ENCODE data around the gene AADACL4. TPM values are rescaled to one million over a fixed set of nuclear protein-coding genes. Genes with fewer than 3 reads are reported as not detected.

Gene AADACL4
- total and polyA plus RNA-seq, 2 experiments from 2014 or later, result not detected

DNA sequence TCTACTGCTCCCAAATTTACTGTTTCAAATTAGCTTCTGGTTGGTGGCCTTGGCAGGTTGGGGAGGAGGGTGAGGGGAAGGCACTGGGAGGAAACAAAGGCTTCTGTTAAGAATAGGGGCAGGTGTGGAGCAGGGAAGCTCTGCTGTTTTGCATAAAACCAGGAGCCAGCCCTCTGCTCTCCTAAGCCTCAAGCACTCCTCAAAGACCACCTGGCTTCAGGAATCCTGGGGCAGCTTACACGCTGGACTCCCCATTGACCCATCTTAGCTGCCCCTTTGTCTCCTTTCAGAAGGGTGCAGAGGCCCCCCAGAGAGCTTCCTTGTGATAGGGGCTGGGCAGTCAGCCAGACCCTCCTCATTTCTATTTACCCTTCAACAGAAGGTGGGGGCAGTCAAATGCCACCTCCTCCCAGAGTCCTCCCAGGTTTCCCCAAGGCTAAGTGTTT is 14.4 kb upstream of the AADACL4 start:
- Mint-ChIP-seq H3K4me1 (peaks cover 25% of the 10 kb centered on the region), H3K27me3 (ENCODE audit: insufficient read depth, low read depth, poor library complexity) (peaks cover 10% of the 10 kb centered on the region), H3K9me3 (peaks cover 24% of the 10 kb centered on the region), H3K4me3 (no peak overlapping the region), H3K27ac (peak overlapping the region; percentile 81; the same call in 1 of the 2 replicates), H3K36me3 (ENCODE audit: low read depth) (peaks cover 10% of the 10 kb centered on the region)
- H2AFZ ChIP-seq, result no peak overlapping the region
- no peaks in the 10 kb centered on the region for H3K27me3 ChIP-seq (ENCODE audit: insufficient read depth)
- TF ChIP-seq CREB1 (CRISPR knock-in tag; IDR thresholded peaks at IDR 0.05; ENCODE audit: low read depth) (no peak), ZNF331 (CRISPR knock-in tag; IDR thresholded peaks at IDR 0.05; ENCODE audit: low read depth) (no peak), ZNF114 (CRISPR knock-in tag; IDR thresholded peaks at IDR 0.05) (no peak; the same call in 1 of the 2 replicates), EZH2phosphoT487 (IDR thresholded peaks at IDR 0.05; ENCODE audit: unreplicated experiment) (no peak), POLR2AphosphoS5 (IDR thresholded peaks at IDR 0.05; ENCODE audit: low read depth) (0 out of 2 replicates have a peak, but pooled peaks have one; percentile 6), JUNB (IDR thresholded peaks at IDR 0.05; ENCODE audit: unreplicated experiment) (no peak), NANOG (IDR thresholded peaks at IDR 0.05; ENCODE audit: borderline replicate concordance) (peak; percentile 43; the same call in 1 of the 2 replicates), EZH2 (IDR thresholded peaks at IDR 0.05; ENCODE audit: low read depth, unreplicated experiment) (no peak), STAT1 (IDR thresholded peaks at IDR 0.05; ENCODE audit: unreplicated experiment) (no peak)
- TF ChIP-seq, protein P1, sequence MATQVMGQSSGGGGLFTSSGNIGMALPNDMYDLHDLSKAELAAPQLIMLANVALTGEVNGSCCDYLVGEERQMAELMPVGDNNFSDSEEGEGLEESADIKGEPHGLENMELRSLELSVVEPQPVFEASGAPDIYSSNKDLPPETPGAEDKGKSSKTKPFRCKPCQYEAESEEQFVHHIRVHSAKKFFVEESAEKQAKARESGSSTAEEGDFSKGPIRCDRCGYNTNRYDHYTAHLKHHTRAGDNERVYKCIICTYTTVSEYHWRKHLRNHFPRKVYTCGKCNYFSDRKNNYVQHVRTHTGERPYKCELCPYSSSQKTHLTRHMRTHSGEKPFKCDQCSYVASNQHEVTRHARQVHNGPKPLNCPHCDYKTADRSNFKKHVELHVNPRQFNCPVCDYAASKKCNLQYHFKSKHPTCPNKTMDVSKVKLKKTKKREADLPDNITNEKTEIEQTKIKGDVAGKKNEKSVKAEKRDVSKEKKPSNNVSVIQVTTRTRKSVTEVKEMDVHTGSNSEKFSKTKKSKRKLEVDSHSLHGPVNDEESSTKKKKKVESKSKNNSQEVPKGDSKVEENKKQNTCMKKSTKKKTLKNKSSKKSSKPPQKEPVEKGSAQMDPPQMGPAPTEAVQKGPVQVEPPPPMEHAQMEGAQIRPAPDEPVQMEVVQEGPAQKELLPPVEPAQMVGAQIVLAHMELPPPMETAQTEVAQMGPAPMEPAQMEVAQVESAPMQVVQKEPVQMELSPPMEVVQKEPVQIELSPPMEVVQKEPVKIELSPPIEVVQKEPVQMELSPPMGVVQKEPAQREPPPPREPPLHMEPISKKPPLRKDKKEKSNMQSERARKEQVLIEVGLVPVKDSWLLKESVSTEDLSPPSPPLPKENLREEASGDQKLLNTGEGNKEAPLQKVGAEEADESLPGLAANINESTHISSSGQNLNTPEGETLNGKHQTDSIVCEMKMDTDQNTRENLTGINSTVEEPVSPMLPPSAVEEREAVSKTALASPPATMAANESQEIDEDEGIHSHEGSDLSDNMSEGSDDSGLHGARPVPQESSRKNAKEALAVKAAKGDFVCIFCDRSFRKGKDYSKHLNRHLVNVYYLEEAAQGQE (IDR thresholded peaks at IDR 0.05; ENCODE audit: unreplicated experiment), result no peak
- TF ChIP-seq, protein P2, sequence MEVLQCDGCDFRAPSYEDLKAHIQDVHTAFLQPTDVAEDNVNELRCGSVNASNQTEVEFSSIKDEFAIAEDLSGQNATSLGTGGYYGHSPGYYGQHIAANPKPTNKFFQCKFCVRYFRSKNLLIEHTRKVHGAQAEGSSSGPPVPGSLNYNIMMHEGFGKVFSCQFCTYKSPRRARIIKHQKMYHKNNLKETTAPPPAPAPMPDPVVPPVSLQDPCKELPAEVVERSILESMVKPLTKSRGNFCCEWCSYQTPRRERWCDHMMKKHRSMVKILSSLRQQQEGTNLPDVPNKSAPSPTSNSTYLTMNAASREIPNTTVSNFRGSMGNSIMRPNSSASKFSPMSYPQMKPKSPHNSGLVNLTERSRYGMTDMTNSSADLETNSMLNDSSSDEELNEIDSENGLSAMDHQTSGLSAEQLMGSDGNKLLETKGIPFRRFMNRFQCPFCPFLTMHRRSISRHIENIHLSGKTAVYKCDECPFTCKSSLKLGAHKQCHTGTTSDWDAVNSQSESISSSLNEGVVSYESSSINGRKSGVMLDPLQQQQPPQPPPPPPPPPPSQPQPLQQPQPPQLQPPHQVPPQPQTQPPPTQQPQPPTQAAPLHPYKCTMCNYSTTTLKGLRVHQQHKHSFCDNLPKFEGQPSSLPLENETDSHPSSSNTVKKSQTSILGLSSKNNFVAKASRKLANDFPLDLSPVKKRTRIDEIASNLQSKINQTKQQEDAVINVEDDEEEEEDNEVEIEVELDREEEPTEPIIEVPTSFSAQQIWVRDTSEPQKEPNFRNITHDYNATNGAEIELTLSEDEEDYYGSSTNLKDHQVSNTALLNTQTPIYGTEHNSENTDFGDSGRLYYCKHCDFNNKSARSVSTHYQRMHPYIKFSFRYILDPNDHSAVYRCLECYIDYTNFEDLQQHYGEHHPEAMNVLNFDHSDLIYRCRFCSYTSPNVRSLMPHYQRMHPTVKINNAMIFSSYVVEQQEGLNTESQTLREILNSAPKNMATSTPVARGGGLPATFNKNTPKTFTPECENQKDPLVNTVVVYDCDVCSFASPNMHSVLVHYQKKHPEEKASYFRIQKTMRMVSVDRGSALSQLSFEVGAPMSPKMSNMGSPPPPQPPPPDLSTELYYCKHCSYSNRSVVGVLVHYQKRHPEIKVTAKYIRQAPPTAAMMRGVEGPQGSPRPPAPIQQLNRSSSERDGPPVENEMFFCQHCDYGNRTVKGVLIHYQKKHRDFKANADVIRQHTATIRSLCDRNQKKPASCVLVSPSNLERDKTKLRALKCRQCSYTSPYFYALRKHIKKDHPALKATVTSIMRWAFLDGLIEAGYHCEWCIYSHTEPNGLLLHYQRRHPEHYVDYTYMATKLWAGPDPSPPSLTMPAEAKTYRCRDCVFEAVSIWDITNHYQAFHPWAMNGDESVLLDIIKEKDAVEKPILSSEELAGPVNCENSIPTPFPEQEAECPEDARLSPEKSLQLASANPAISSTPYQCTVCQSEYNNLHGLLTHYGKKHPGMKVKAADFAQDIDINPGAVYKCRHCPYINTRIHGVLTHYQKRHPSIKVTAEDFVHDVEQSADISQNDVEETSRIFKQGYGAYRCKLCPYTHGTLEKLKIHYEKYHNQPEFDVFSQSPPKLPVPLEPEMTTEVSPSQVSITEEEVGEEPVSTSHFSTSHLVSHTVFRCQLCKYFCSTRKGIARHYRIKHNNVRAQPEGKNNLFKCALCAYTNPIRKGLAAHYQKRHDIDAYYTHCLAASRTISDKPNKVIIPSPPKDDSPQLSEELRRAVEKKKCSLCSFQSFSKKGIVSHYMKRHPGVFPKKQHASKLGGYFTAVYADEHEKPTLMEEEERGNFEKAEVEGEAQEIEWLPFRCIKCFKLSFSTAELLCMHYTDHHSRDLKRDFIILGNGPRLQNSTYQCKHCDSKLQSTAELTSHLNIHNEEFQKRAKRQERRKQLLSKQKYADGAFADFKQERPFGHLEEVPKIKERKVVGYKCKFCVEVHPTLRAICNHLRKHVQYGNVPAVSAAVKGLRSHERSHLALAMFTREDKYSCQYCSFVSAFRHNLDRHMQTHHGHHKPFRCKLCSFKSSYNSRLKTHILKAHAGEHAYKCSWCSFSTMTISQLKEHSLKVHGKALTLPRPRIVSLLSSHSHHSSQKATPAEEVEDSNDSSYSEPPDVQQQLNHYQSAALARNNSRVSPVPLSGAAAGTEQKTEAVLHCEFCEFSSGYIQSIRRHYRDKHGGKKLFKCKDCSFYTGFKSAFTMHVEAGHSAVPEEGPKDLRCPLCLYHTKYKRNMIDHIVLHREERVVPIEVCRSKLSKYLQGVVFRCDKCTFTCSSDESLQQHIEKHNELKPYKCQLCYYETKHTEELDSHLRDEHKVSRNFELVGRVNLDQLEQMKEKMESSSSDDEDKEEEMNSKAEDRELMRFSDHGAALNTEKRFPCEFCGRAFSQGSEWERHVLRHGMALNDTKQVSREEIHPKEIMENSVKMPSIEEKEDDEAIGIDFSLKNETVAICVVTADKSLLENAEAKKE (CRISPR knock-in tag; IDR thresholded peaks at IDR 0.05), result peak; percentile 73
- TF ChIP-seq, protein P3, sequence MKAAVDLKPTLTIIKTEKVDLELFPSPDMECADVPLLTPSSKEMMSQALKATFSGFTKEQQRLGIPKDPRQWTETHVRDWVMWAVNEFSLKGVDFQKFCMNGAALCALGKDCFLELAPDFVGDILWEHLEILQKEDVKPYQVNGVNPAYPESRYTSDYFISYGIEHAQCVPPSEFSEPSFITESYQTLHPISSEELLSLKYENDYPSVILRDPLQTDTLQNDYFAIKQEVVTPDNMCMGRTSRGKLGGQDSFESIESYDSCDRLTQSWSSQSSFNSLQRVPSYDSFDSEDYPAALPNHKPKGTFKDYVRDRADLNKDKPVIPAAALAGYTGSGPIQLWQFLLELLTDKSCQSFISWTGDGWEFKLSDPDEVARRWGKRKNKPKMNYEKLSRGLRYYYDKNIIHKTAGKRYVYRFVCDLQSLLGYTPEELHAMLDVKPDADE (IDR thresholded peaks at IDR 0.05), result no peak
- TF ChIP-seq, protein P4, sequence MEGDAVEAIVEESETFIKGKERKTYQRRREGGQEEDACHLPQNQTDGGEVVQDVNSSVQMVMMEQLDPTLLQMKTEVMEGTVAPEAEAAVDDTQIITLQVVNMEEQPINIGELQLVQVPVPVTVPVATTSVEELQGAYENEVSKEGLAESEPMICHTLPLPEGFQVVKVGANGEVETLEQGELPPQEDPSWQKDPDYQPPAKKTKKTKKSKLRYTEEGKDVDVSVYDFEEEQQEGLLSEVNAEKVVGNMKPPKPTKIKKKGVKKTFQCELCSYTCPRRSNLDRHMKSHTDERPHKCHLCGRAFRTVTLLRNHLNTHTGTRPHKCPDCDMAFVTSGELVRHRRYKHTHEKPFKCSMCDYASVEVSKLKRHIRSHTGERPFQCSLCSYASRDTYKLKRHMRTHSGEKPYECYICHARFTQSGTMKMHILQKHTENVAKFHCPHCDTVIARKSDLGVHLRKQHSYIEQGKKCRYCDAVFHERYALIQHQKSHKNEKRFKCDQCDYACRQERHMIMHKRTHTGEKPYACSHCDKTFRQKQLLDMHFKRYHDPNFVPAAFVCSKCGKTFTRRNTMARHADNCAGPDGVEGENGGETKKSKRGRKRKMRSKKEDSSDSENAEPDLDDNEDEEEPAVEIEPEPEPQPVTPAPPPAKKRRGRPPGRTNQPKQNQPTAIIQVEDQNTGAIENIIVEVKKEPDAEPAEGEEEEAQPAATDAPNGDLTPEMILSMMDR (conservative IDR thresholded peaks at IDR 0.05; ENCODE audit: low read depth in 2 of 2), result no peak
- no peak overlapping the region for H3K4me3 ChIP-seq
- 0 out of 2 replicates have a peak overlapping the region, but pooled peaks have one; percentile 33 for H3K4me2 ChIP-seq
- H3K4me1 ChIP-seq (ENCODE audit: insufficient read depth), result peaks cover 25% of the 10 kb centered on the region
- no peaks in the 10 kb centered on the region for H3K36me3 ChIP-seq (ENCODE audit: insufficient read depth)
- no peaks in the 10 kb centered on the region for H4K20me1 ChIP-seq (replicated peaks; ENCODE audit: insufficient read depth)
- ATAC-seq, result peak; percentile 96
- peak overlapping the region; percentile 96 for H3K27ac ChIP-seq (ENCODE audit: low read depth)
- no peaks in the 10 kb centered on the region for H3K9me2 ChIP-seq (ENCODE audit: insufficient read depth)
- 0 out of 2 replicates have a peak, but pooled peaks cover 10% of the 10 kb centered on the region for H3F3A ChIP-seq (replicated peaks; ENCODE audit: low read depth)
- peak; percentile 87 for DNase-seq (ENCODE audit: low spot score)
- no peaks in the 10 kb centered on the region for H3K79me2 ChIP-seq (replicated peaks; ENCODE audit: insufficient read depth)

Data from GM23338 (cell line).